Endothelial cell of umbilical vein (primary cell): ENCODE results near the gene PPP1CB. TPM values are rescaled to one million over a fixed set of nuclear protein-coding genes. Genes with fewer than 3 reads are reported as not detected.
"Not testable (repeated sequence)": the region's sequence is repeated elsewhere in the genome, so short reads cannot be mapped to it uniquely, and the experiment has no call there.

Experiments used
- BruUV-seq: library from RNA; stranded (reverse); fragments of 400-500 nt; replicated peaks from 2 replicates; lab custom pipeline; 2021; lab: Mats Ljungman, UMichigan
- CTCF ChIA-PET: fragments of 300-600, 350-600 bp; sonication (Branson Sonifier 250); formaldehyde crosslinking; loops from one replicate; lab custom pipeline; 2021; ENCODE audit warnings: antibody characterized with exemption, inconsistent platforms; lab: Charles Lee
- POLR2A ChIA-PET: fragments of 300-600, 350-600 bp; sonication (Branson Sonifier 250); formaldehyde crosslinking; loops from one replicate; lab custom pipeline; 2021; ENCODE audit warnings: antibody characterized with exemption, inconsistent platforms; lab: Charles Lee
- DNase-seq: peaks from one replicate; pipeline ENCODE4 v3.0.0-alpha.2; 2011; ENCODE audit warnings: low read depth, low spot score
- FAIRE-seq: peaks from 2 replicates; lab custom pipeline; 2011; peaks lifted over from hg19 to GRCh38; lab: Jason Lieb, UNC
- H2AFZ ChIP-seq: 2 replicates; pipeline ENCODE4 v1.6.0; 2012; ENCODE audit warnings: low read depth, low read length, control low read depth, inconsistent platforms
- H3K27ac ChIP-seq: 2 replicates; pipeline ENCODE4 v1.5.1; 2011; ENCODE audit warnings: low read depth, mild to moderate bottlenecking, control low read depth, low read length, moderate library complexity; ENCODE audit not compliant: insufficient read depth
- H3K27me3 ChIP-seq, 2 experiments: 2 replicates each; pipeline versions ENCODE4 v1.6.0 to v1.6.1; 2011; ENCODE audit warnings: low read length in 2 of 2, mixed read lengths in 1 of 2; ENCODE audit not compliant: control insufficient read depth in 2 of 2, insufficient read depth in 2 of 2
- H3K36me3 ChIP-seq, 2 experiments: 2 replicates in 1 of 2; 3 replicates in 1 of 2; pipeline ENCODE4 v1.5.1; 2011; ENCODE audit warnings: low read length in 2 of 2, mild to moderate bottlenecking in 1 of 2, moderate library complexity in 1 of 2; ENCODE audit not compliant: control insufficient read depth in 2 of 2, insufficient read depth in 2 of 2; ENCODE audit errors: extremely low read depth in 1 of 2
- H3K4me1 ChIP-seq: 3 replicates; pipeline ENCODE4 v1.5.1; 2011; ENCODE audit warnings: mild to moderate bottlenecking, low read length; ENCODE audit not compliant: control insufficient read depth, insufficient read depth; ENCODE audit errors: extremely low read depth
- H3K4me2 ChIP-seq: 2 replicates; pipeline ENCODE4 v1.6.1; 2011; ENCODE audit warnings: low read length, control low read depth, mixed read lengths; ENCODE audit not compliant: insufficient read depth
- H3K4me3 ChIP-seq, 3 experiments: fragments of 200-600 bp in 1 of 3; sonication (generic), shearing (Covaris generic) in 1 of 3; replicated peaks in 1 of 3; 2 replicates each; pipeline ENCODE4 v1.5.1; 2011 to 2016; ENCODE audit warnings: control low read depth in 3 of 3, low read length in 3 of 3, mild to moderate bottlenecking in 2 of 3, inconsistent platforms in 1 of 3, low read depth in 1 of 3, moderate library complexity in 1 of 3; ENCODE audit not compliant: insufficient read depth in 1 of 3
- H3K79me2 ChIP-seq: 2 replicates; pipeline ENCODE4 v1.6.0; 2012; ENCODE audit warnings: low read length, inconsistent platforms; ENCODE audit not compliant: control insufficient read depth, insufficient read depth
- H3K9ac ChIP-seq: replicated peaks from 2 replicates; pipeline ENCODE3; 2011; ENCODE audit warnings: low read length, control low read depth; ENCODE audit not compliant: insufficient read depth; ENCODE audit errors: extremely low read depth
- H3K9me1 ChIP-seq: replicated peaks from 3 replicates; pipeline ENCODE4 v1.6.0; 2011; ENCODE audit warnings: mild to moderate bottlenecking, low read length; ENCODE audit not compliant: control insufficient read depth, insufficient read depth; ENCODE audit errors: extremely low read depth
- H3K9me3 ChIP-seq: replicated peaks from 2 replicates; pipeline ENCODE4 v1.5.1; 2012; ENCODE audit warnings: low read length, inconsistent platforms; ENCODE audit not compliant: control insufficient read depth, insufficient read depth
- H4K20me1 ChIP-seq: replicated peaks from 2 replicates; pipeline ENCODE3; 2011; ENCODE audit warnings: mild to moderate bottlenecking, low read length; ENCODE audit not compliant: control insufficient read depth, insufficient read depth; ENCODE audit errors: extremely low read depth
- CTCF ChIP-seq, 2 donors: IDR thresholded peaks; 1 replicate in 1 of 2; 2 replicates in 1 of 2; pipeline ENCODE4 v1.5.1; 2011; ENCODE audit warnings: low read length in 2 of 2, mild to moderate bottlenecking in 2 of 2, moderate library complexity in 2 of 2, control low read depth in 1 of 2, inconsistent platforms in 1 of 2, low read depth in 1 of 2; ENCODE audit not compliant: insufficient read depth in 1 of 2; ENCODE audit errors: extremely low read depth in 1 of 2
- EZH2 ChIP-seq: IDR thresholded peaks from 2 replicates; pipeline ENCODE4 v1.6.1; 2012; ENCODE audit warnings: borderline replicate concordance, low read depth, mild to moderate bottlenecking, moderate library complexity, low read length, inconsistent platforms; ENCODE audit not compliant: severe bottlenecking
- FOS ChIP-seq: IDR thresholded peaks from 2 replicates; pipeline ENCODE4 v1.6.1; 2011; ENCODE audit warnings: mild to moderate bottlenecking, low read length, moderate library complexity, borderline replicate concordance; ENCODE audit not compliant: insufficient read depth
- GATA2 ChIP-seq: IDR thresholded peaks from 2 replicates; pipeline ENCODE4 v1.7.0; 2011; ENCODE audit warnings: low read depth, mild to moderate bottlenecking, moderate library complexity, mixed read lengths, low read length; ENCODE audit not compliant: insufficient read length, insufficient read depth
- JUN ChIP-seq: IDR thresholded peaks from 2 replicates; pipeline ENCODE4 v1.6.1; 2011; ENCODE audit warnings: borderline replicate concordance, low read depth; ENCODE audit not compliant: insufficient read length, insufficient read depth
- MAX ChIP-seq: IDR thresholded peaks from 2 replicates; pipeline ENCODE4 v1.6.1; 2011; ENCODE audit not compliant: insufficient read depth, insufficient read length
- MYC ChIP-seq: IDR thresholded peaks from one replicate; pipeline ENCODE4 v1.6.1; 2011; ENCODE audit warnings: mild to moderate bottlenecking, low read depth, low read length
- POLR2A ChIP-seq: IDR thresholded peaks from 2 replicates; pipeline ENCODE4 v1.6.1; 2012; ENCODE audit warnings: low read depth, mild to moderate bottlenecking, control low read depth, low read length
- POLR2AphosphoS5 ChIP-seq: IDR thresholded peaks from 2 replicates; pipeline ENCODE4 v1.6.1; 2012; ENCODE audit warnings: low read depth, mild to moderate bottlenecking, control low read depth, low read length, moderate library complexity; ENCODE audit not compliant: insufficient read depth
- dilution Hi-C: fragments of 300-500 bp; cut with MboI; formaldehyde crosslinking; loops from one replicate; pipeline ENCODE4 v1.15.0; 2019; ENCODE audit warnings: low sequenced_read_pairs; ENCODE audit not compliant: extremely low pct_ligation_motif_present
- intact Hi-C: fragments of 100-400 bp; cut with micrococcal nuclease; formaldehyde crosslinking; loops from one replicate; pipeline ENCODE4 v1.10.0; 2022
- polyA plus RNA-seq, 4 experiments: library from polyadenylated mRNA; depleted of rRNA in 3 of 4; stranded (reverse) in 3 of 4; unstranded in 1 of 4; fragments of >200 nt; gene quantifications; 2 replicates each; pipeline versions ENCODE4 v1.2.1 to v1.2.3, GENCODE V29; 2011 to 2012; ENCODE audit warnings: missing spikeins in 1 of 4
- total RNA-seq: library from RNA; stranded (reverse); gene quantifications from 2 replicates; pipeline ENCODE4 v1.2.3, GENCODE V29; 2021

Gene PPP1CB
- total and polyA plus RNA-seq, 2 donors (not counting 3 experiments of a cell fraction or from before 2014, with no cell fraction given) = 29.8 to 163 TPM

- FAIRE-seq (no peak), DNase-seq (no peak)
- intact Hi-C loops = no loop called here
- no peaks in the 10 kb centered on the region for H3K27me3 ChIP-seq
- no TSS peak for BruUV-seq
- H3K4me3 ChIP-seq = no peak overlapping the region
- CTCF ChIA-PET = interaction anchor here (0.8 kb wide), 1 partner anchor 216 kb away, joined by 3 read pairs; no protein-coding TSS in a partner anchor
- peaks cover 3% of the 10 kb centered on the region for H3K79me2 ChIP-seq
- no peak overlapping the region for H3K27ac ChIP-seq
- dilution Hi-C loops = no loop called here
- no peaks in the 10 kb centered on the region for H3K4me1 ChIP-seq
- POLR2A ChIA-PET = no interaction called here
- H3K4me2 ChIP-seq = no peak overlapping the region
- peaks cover 13 to 28% of the 10 kb centered on the region in 2 experiments for H3K36me3 ChIP-seq
- no peaks in the 10 kb centered on the region for H3K9me3 ChIP-seq
- no peak overlapping the region for H3K9ac ChIP-seq
- H4K20me1 ChIP-seq = no peaks in the 10 kb centered on the region
- H2AFZ ChIP-seq = no peak overlapping the region
- no peaks in the 10 kb centered on the region for H3K9me1 ChIP-seq
- TF ChIP-seq MAX = no peak
- TF ChIP-seq CTCF (IDR thresholded peaks at IDR 0.05; ENCODE audit: extremely low read depth in 1 of 2, insufficient read depth in 1 of 2, low read depth in 1 of 2, low read length in 2 of 2) = no peak
- TF ChIP-seq POLR2AphosphoS5 = no peak
- no peak for TF ChIP-seq POLR2A
- TF ChIP-seq GATA2 = no peak
- no peak for TF ChIP-seq FOS
- no peak for TF ChIP-seq JUN
- TF ChIP-seq EZH2 = no peak
- TF ChIP-seq MYC = no peak
These were observed 30.8 kb downstream of the PPP1CB start for GRCh38 chr2:28782423-28782822.

GRCh38 chr2:28784570-28784969 is 32.9 kb downstream of the PPP1CB start:
- H2AFZ ChIP-seq, dilution Hi-C loops, H3K4me1 ChIP-seq, H3K9me3 ChIP-seq, DNase-seq, H3K9me1 ChIP-seq, FAIRE-seq, intact Hi-C loops, H3K79me2 ChIP-seq, H3K27me3 ChIP-seq, H3K27ac ChIP-seq, H3K9ac ChIP-seq, BruUV-seq, H3K4me2 ChIP-seq, H3K4me3 ChIP-seq, H4K20me1 ChIP-seq: not testable (repeated sequence)
- POLR2A ChIA-PET = interaction anchor here (0.6 to 0.7 kb wide), 2 partner anchors 9 to 130 kb away, joined by 3 to 4 read pairs; no protein-coding TSS in a partner anchor
- CTCF ChIA-PET = interaction anchor here (0.6 to 2.1 kb wide), 4 partner anchors 27 to 218 kb away, joined by 3 to 11 read pairs (median 6); no protein-coding TSS in a partner anchor
- H3K36me3 ChIP-seq = peaks cover 16 to 25% of the 10 kb centered on the region in 2 experiments
